Ishikawa (cell line): ENCODE data around the gene SRC.

Experiments
- CEBPB ChIP-seq: IDR thresholded peaks from 2 replicates; pipeline ENCODE4 v1.6.1; 2012
- EP300 ChIP-seq: IDR thresholded peaks from 2 replicates; pipeline ENCODE4 v1.6.1; 2012; ENCODE audit warnings: borderline replicate concordance
- RAD21 ChIP-seq: IDR thresholded peaks from 2 replicates; pipeline ENCODE4 v1.6.1; 2012; ENCODE audit warnings: low read depth
- TCF12 ChIP-seq: IDR thresholded peaks from 2 replicates; pipeline ENCODE4 v1.6.1; 2012; ENCODE audit warnings: low read depth
- TEAD4 ChIP-seq: IDR thresholded peaks from 2 replicates; pipeline ENCODE4 v1.6.1; 2012
- YY1 ChIP-seq: IDR thresholded peaks from 2 replicates; pipeline ENCODE4 v1.6.1; 2012; ENCODE audit warnings: low read depth

- TF ChIP-seq CEBPB (no peak), TCF12 (no peak), EP300 (no peak), YY1 (no peak), TEAD4 (no peak), RAD21 (no peak)
Measured at GRCh38 chr20:37356387-37356786, 10.4 kb downstream of the SRC start.
